ENCODE data around the gene DTNA. TPM values are rescaled to one million over a fixed set of nuclear protein-coding genes. Genes with fewer than 3 reads are reported as not detected.
A peak's percentile ranks its signal among the peaks of the same experiment; 100 is the strongest.

DTNA gene
- total and polyA plus RNA-seq, 12 donors: 6.3 to 43.9 (median 22.3) TPM

DNA sequence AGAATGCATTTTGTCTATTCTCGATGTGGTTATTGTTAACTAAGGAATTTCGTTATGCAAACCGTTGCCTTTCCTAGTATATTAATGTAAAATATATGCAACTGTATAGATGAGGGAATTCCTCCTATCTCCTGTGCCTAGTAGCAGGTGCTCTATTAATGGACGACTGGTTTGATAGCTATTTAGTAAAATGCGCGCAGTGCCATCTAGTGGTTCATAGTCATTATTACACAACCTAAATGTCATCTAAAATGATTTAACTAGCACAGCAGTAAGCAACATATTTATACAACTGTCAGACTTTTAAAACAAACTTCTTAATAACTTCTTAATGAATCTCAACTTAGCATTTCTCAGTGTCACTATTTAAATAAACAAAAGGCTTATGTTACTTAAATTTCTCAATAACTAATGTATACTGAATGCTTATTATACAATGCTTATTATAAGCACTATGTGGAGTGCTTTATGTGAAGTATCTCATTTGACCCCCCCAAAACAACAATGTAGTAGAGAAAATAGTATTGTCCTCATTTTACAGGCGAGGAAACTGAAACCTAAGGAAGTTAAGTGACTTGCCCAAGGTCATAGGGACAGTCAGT, 77.9 kb downstream of the DTNA start:
- TF ChIP-seq POLR2A (IDR thresholded peaks at IDR 0.05): no peak
- TF ChIP-seq, protein P1, sequence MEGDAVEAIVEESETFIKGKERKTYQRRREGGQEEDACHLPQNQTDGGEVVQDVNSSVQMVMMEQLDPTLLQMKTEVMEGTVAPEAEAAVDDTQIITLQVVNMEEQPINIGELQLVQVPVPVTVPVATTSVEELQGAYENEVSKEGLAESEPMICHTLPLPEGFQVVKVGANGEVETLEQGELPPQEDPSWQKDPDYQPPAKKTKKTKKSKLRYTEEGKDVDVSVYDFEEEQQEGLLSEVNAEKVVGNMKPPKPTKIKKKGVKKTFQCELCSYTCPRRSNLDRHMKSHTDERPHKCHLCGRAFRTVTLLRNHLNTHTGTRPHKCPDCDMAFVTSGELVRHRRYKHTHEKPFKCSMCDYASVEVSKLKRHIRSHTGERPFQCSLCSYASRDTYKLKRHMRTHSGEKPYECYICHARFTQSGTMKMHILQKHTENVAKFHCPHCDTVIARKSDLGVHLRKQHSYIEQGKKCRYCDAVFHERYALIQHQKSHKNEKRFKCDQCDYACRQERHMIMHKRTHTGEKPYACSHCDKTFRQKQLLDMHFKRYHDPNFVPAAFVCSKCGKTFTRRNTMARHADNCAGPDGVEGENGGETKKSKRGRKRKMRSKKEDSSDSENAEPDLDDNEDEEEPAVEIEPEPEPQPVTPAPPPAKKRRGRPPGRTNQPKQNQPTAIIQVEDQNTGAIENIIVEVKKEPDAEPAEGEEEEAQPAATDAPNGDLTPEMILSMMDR (IDR thresholded peaks at IDR 0.05): peak; percentile 75 to 85 (median 82)
- peak; percentile 13 to 64 (median 40) for DNase-seq
- Histone ChIP-seq H3K36me3 (replicated peaks in 1 of 2) (no peaks in the 10 kb centered on the region), H3K9me3 (replicated peaks in 1 of 3) (no peaks in the 10 kb centered on the region), H3K27ac (no peak overlapping the region), H3K4me1 (replicated peaks in 1 of 2) (no peaks in the 10 kb centered on the region), H3K4me3 (no peak overlapping the region), H3K27me3 (no peaks in the 10 kb centered on the region)
- intact Hi-C loops (cut with DNase I): loop anchor here (10.0 kb wide), 3 partner anchors 63 to 663 kb away; no protein-coding TSS in a partner anchor
- WGBS, 4 donors: 6 to 7% (median 7%) methylated on average over 7 of the region's 7 CpGs

DNA sequence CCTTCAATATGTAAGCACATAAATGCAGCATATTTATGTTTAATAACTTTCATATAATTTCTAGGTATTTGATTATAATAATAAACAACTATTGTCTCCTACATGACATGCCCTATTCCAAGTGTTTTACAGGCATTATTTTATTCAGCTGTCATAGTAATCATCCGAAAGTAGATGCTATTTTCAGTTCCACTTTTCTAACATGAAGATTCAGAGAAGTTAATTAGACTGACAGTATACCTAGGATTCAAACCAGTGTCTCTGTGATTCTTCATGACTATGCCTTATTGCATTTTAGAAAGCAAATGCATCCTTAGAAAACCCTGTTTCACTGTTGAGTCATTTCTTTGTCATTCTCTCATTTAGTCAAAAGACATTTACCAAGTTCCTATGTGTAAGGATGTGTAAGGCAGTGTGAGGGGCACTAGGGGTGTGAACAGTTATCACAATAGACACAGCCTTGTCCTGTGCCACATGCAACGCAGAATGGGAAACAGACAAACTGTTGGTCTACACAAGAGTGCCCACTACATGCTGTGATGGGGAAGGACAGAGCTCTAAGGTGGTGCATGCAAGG, 79.8 kb downstream of the DTNA start:
- WGBS, 4 donors: 62 to 74% (median 69%) methylated on average over 2 of the region's 2 CpGs
- TF ChIP-seq, protein P1 (IDR thresholded peaks at IDR 0.05): no peak
- no peak for TF ChIP-seq POLR2A (IDR thresholded peaks at IDR 0.05)
- no peaks in the 10 kb centered on the region for H3K36me3 ChIP-seq (replicated peaks in 1 of 2)
- no peak overlapping the region for H3K27ac ChIP-seq
- H3K27me3 ChIP-seq: no peaks in the 10 kb centered on the region
- no peak for DNase-seq
- intact Hi-C loops (cut with DNase I): loop anchor here (5.0 to 10.0 kb wide), 4 partner anchors 65 to 665 kb away; no protein-coding TSS in a partner anchor
- no peaks in the 10 kb centered on the region for H3K4me1 ChIP-seq (replicated peaks in 1 of 2)
- H3K4me3 ChIP-seq: no peak overlapping the region
- no peaks in the 10 kb centered on the region for H3K9me3 ChIP-seq (replicated peaks in 1 of 3)

DNA sequence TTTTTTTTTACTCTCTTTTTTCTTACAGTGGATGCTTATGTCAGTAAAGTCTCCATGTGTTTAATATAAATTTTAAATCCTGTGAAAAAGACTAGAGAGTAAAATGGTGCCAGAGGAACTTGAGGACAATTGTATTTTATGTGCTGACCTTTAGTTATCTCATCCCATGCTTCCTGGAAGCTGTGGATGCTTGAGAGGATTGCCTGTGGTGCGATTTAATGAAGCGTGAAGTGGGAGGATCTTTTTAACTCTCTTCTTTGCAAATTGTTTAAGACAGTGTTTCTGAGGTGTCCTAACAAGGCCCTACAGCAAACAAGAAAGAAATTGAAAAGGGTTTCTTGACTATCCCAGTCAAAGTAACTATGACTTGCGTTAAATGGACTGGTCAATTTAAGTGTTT, 84.2 kb downstream of the DTNA start:
- no peak overlapping the region for H3K27ac ChIP-seq
- H3K4me1 ChIP-seq (replicated peaks in 1 of 2): no peaks in the 10 kb centered on the region
- H3K9me3 ChIP-seq (replicated peaks in 1 of 3): no peaks in the 10 kb centered on the region
- no peaks in the 10 kb centered on the region for H3K27me3 ChIP-seq
- no peak overlapping the region for H3K4me3 ChIP-seq
- TF ChIP-seq, protein P1 (IDR thresholded peaks at IDR 0.05): no peak
- no peak for TF ChIP-seq POLR2A (IDR thresholded peaks at IDR 0.05)
- DNase-seq: no peak
- 85 to 89% (median 88%) methylated on average over 3 of the region's 3 CpGs for WGBS, 4 donors
- no peaks in the 10 kb centered on the region for H3K36me3 ChIP-seq (replicated peaks in 1 of 2)
- intact Hi-C loops (cut with DNase I): loop anchor here in 1 of 2 donors (5.0 kb wide), 1 partner anchor 197 kb away; no protein-coding TSS in a partner anchor

DNA sequence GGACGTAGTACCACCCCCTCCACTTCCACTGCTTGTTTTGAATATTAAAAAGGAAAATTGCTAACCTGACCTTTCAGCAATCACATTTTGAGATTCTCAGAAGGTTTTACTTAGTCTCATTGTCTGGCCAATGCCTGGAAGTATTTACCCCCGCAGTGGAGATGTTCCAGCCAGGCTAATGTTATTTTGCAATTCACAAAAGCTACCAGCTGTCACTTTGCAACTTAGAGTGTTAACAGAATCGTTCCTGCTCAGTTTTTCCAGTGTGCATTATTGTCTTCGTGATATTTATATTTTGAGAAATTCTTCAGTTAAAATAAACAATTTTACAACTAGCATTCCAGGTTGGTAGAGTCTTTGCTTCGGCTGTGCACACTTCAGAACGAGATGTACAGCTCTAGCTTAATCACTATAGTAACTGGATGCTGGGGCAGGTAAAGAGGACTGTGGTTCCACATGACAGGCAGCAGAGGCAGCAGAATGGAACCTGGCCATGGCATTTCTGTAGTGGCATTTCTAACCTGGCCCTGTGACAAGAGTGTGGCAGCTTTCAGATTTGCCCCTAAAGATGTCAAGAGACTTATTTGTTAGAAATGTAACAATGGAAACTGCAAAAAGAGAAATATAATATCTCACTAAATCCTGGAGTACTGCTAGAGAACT, 85.1 kb downstream of the DTNA start:
- Histone ChIP-seq H3K36me3 (replicated peaks in 1 of 2) (no peaks in the 10 kb centered on the region), H3K4me3 (no peak overlapping the region), H3K27me3 (no peaks in the 10 kb centered on the region), H3K4me1 (replicated peaks in 1 of 2) (no peaks in the 10 kb centered on the region), H3K9me3 (replicated peaks in 1 of 3) (no peaks in the 10 kb centered on the region), H3K27ac (no peak overlapping the region)
- WGBS, 4 donors: 71 to 76% (median 73%) methylated on average over 6 of the region's 6 CpGs
- TF ChIP-seq, protein P1 (IDR thresholded peaks at IDR 0.05): no peak
- no peak for TF ChIP-seq POLR2A (IDR thresholded peaks at IDR 0.05)
- intact Hi-C loops (cut with DNase I): no loop called here
- DNase-seq: no peak

All from adrenal gland (tissue), 12 donors.